Psoas muscle (tissue), 8 donors: ENCODE data around the gene RPL12. TPM values are rescaled to one million over a fixed set of nuclear protein-coding genes. Genes with fewer than 3 reads are reported as not detected.

Experiments used
- ATAC-seq, 4 donors: fragments of 200-7000 bp; cut with Tn5 transposase; one replicate each; pipeline ENCODE4 v1.9.1; 2020; ENCODE audit warnings: moderate library complexity in 3 of 4, mild to moderate bottlenecking in 2 of 4
- DNase-seq, 2 donors: peaks; one replicate each; pipeline ENCODE4 v3.0.0-alpha.2; 2020
- H3K27ac ChIP-seq: fragments of 200-600 bp; one replicate; pipeline ENCODE4 v1.8.0; 2022
- H3K27me3 ChIP-seq, 3 donors: fragments of 200-600 bp in 1 of 3; one replicate each; pipeline versions ENCODE4 v1.6.1 to v1.8.0; 2013 to 2022; ENCODE audit warnings: low read length in 2 of 3, mild to moderate bottlenecking in 2 of 3, moderate library complexity in 1 of 3; ENCODE audit not compliant: insufficient read depth in 3 of 3
- H3K36me3 ChIP-seq, 2 donors: fragments of 200-600 bp in 1 of 2; one replicate each; pipeline versions ENCODE4 v1.6.1 to v1.8.0; 2013 to 2022; ENCODE audit warnings: low read depth in 1 of 2, mild to moderate bottlenecking in 1 of 2, moderate library complexity in 1 of 2; ENCODE audit not compliant: insufficient read depth in 1 of 2
- H3K4me1 ChIP-seq: fragments of 200-600 bp; one replicate; pipeline ENCODE4 v1.8.0; 2022
- H3K4me3 ChIP-seq: fragments of 200-600 bp; one replicate; pipeline ENCODE4 v1.8.0; 2022; ENCODE audit warnings: mild to moderate bottlenecking
- H3K9me3 ChIP-seq: fragments of 200-600 bp; one replicate; pipeline ENCODE4 v1.8.0; 2022
- WGBS, 3 donors: extraction: QIAGEN DNeasy Blood & Tissue Kit; methylation state at CpG; one replicate each; pipeline versions ENCODE4 v1.1.6 to v1.1.7; 2013; 5-methylcytosine and 5-hydroxymethylcytosine counted together
- intact Hi-C, 2 donors: fragments of 100-400 bp; cut with DNase I; formaldehyde crosslinking; loops; one replicate each; pipeline versions ENCODE4 v1.11.0 to v1.14.2; 2022
- polyA plus RNA-seq, 3 donors: library from polyadenylated mRNA; stranded (reverse); fragments of 200-250 nt; gene quantifications; one replicate each; pipeline ENCODE4 v1.2.3, GENCODE V29; 2013
- total RNA-seq, 4 donors: library from RNA; stranded (reverse); fragmentation: NEBNext Ultra II Directional in 2 of 4; extraction: Animal tissue kit (Norgen Biotek cat#: 25700) in 2 of 4; gene quantifications; one replicate each; pipeline versions ENCODE4 v1.2.1 to v1.2.4, GENCODE V29; 2021 to 2023
- TF ChIP-seq, protein P1 (sequence below): fragments of 200-600 bp; IDR thresholded peaks from one replicate; pipeline ENCODE4 v1.8.0; 2022; ENCODE audit warnings: antibody characterized with exemption
- donor health status: healthy with polysubstance abuse.
- donor health status: DM: no; HTN: no; CAD: no; lungs with moderate emphysema.
- donor health status: Bipolar disorder and iron deficiency.
- donor health status: healthy.
- donor health status: DM: yes; HTN: yes; CAD: no.
- donor health status: DM: no; HTN: no; CAD: no.
- donor health status: DM: no; HTN: no; CAD: no.
- donor health status: DM: yes; HTN: yes; CAD: no.

RPL12 gene
- total and polyA plus RNA-seq, 7 donors = 748 to 2,317 (median 1,111) TPM

DNA sequence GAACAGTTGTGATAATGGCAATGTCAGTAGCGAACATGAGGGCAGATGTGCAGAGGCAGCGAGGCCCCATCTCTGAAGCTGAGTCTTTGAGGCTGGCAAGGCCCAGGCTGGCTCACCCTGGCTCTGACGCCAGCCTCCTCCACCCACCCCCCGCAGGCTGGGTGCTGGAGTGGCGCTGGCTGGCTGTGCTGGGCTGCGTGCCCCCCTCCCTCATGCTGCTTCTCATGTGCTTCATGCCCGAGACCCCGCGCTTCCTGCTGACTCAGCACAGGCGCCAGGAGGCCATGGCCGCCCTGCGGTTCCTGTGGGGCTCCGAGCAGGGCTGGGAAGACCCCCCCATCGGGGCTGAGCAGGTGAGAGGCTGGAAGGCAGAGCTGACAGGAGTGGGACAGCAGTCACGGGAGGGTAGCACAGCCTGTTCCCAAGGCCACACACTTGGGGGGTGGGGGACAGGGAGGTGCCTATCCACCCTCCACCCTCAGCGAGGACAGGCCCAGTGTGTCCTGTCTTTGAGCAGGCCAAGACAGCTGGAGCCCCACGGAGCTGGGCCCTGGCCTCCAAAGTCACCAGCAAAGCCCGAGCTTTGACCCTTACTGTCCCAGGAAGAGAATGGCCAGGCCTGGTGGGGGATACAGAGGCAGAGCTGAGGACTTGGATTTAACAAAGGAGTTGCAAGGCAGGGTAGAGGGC, 48.7 kb downstream of the RPL12 start:
- Histone ChIP-seq H3K4me1 (peaks cover 13% of the 10 kb centered on the region), H3K9me3 (no peaks in the 10 kb centered on the region), H3K27ac (no peak overlapping the region), H3K36me3 (peaks cover 0 to 66% of the 10 kb centered on the region in 2 donors), H3K27me3 (no peaks in the 10 kb centered on the region), H3K4me3 (no peak overlapping the region)
- intact Hi-C loops = no loop called here
- DNase-seq = no peak
- TF ChIP-seq, protein P1, sequence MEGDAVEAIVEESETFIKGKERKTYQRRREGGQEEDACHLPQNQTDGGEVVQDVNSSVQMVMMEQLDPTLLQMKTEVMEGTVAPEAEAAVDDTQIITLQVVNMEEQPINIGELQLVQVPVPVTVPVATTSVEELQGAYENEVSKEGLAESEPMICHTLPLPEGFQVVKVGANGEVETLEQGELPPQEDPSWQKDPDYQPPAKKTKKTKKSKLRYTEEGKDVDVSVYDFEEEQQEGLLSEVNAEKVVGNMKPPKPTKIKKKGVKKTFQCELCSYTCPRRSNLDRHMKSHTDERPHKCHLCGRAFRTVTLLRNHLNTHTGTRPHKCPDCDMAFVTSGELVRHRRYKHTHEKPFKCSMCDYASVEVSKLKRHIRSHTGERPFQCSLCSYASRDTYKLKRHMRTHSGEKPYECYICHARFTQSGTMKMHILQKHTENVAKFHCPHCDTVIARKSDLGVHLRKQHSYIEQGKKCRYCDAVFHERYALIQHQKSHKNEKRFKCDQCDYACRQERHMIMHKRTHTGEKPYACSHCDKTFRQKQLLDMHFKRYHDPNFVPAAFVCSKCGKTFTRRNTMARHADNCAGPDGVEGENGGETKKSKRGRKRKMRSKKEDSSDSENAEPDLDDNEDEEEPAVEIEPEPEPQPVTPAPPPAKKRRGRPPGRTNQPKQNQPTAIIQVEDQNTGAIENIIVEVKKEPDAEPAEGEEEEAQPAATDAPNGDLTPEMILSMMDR = no peak
- ATAC-seq = no peak
- WGBS, 3 donors = 82 to 87% (median 84%) methylated on average over 18 of the region's 18 CpGs

DNA sequence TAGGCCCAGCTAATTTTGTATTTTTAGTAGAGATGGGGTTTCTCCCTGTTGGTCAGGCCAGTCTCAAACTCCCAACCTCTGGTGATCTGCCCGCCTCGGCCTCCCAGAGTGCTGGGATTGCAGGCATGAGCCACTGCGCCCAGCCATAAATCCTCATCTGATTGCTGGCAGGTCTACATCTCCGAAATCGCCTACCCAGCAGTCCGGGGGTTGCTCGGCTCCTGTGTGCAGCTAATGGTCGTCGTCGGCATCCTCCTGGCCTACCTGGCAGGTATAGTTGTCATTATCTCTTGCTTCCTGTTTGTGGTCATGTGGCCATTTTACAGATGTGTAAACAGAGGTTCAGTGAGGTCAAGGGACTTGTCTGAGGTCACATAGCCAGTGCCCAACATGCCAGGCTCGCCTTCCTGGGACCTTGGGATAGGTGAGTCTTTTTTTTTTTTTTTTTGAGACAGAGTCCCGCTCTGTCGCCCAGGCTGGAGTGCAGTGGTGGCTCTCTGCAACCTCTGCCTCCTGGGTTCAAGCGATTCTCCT, 51.4 kb downstream of the RPL12 start:
- WGBS, 3 donors = 95 to 96% (median 96%) methylated on average over 14 of the region's 14 CpGs
- Histone ChIP-seq H3K36me3 (peaks cover 0 to 47% of the 10 kb centered on the region in 2 donors), H3K4me1 (peaks cover 13% of the 10 kb centered on the region), H3K4me3 (no peak overlapping the region), H3K27ac (no peak overlapping the region), H3K27me3 (no peaks in the 10 kb centered on the region), H3K9me3 (no peaks in the 10 kb centered on the region)
- intact Hi-C loops = loop anchor here (5.0 to 10.0 kb wide), 2 partner anchors 115 to 183 kb away; no protein-coding TSS in a partner anchor
- no peak for ATAC-seq
- TF ChIP-seq, protein P1 = no peak
- no peak for DNase-seq

DNA sequence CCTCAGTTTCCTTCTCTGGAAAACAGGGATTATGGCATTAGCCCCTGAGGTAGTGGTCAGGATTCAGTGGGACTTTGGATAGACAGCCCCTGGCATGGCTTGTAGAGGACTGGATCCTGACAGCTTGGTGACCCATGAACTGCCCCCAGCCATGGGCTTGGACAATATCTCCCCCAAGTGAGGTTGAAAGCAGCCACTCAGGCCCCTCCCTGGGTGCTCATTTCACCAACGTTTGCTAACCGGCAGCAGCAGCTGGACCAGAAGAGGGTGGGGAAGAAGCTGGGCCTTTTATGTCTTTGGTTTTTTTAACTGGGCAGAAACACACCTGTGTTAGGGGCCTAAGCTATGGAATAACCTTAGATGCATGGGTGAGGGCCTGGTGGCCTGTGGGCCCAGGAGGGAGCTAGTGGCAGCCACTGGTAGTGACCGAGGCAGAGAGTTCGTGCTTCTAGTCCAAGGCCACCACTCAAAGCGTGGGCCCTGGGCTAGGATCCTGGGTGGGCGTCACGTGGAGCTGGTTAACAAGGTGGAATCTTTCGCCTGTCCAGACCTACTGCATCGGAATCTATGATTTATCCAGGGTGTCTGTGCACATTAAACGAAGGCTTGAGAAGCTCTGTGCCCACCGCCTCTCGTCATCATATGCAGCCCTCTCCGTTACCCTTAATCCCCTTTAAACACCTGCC, 52.3 kb downstream of the RPL12 start:
- Histone ChIP-seq H3K4me1 (peaks cover 13% of the 10 kb centered on the region), H3K4me3 (peak overlapping the region; percentile 94), H3K27me3 (no peaks in the 10 kb centered on the region), H3K9me3 (no peaks in the 10 kb centered on the region), H3K36me3 (peaks cover 0 to 37% of the 10 kb centered on the region in 2 donors), H3K27ac (no peak overlapping the region)
- WGBS, 3 donors = 82 to 88% (median 83%) methylated on average over 13 of the region's 13 CpGs
- ATAC-seq (no peak), DNase-seq (no peak)
- TF ChIP-seq, protein P1 = no peak
- intact Hi-C loops = loop anchor here (5.0 to 10.0 kb wide), 2 partner anchors 114 to 182 kb away; no protein-coding TSS in a partner anchor

DNA sequence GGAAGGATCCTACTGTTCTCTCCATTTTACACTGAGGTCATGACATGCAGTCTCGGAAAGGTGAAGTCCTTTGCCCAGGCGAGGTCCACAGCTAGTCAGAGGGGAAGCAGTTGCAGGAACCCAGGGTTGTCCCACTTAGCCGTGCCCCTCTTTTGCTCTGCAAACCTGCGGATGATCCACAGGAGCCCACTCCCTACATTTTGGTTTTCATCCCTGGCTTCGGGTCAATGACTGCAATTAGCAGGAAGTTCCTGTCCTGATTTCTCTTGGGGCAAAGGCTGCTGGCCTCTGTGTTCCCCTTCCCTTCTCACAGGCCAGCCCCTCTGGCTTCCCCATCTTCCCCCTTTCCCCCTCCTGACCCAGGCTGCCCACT, 52.9 kb downstream of the RPL12 start:
- DNase-seq = no peak
- intact Hi-C loops = loop anchor here (5.0 to 10.0 kb wide), 2 partner anchors 113 to 181 kb away; no protein-coding TSS in a partner anchor
- Histone ChIP-seq H3K27ac (peak overlapping the region; percentile 89), H3K27me3 (no peaks in the 10 kb centered on the region), H3K4me3 (peak overlapping the region; percentile 94), H3K36me3 (peaks cover 0 to 32% of the 10 kb centered on the region in 2 donors), H3K9me3 (no peaks in the 10 kb centered on the region), H3K4me1 (peaks cover 13% of the 10 kb centered on the region)
- ATAC-seq = no peak
- 48 to 67% (median 49%) methylated on average over 5 of the region's 5 CpGs for WGBS, 3 donors
- TF ChIP-seq, protein P1 = no peak

Other genes with a start within 250 kb of the RPL12 start
- 1 to 10 TPM; 2.2 to 4.8 (median 3.1) TPM for gene GARNL3, start 186.6 kb downstream of the RPL12 start, total RNA-seq
- gene GARNL3, start 186.6 kb downstream of the RPL12 start, polyA plus RNA-seq = 1 to 10 TPM; 1.2 to 1.9 (median 1.7) TPM
- 10 to 100 TPM; 15.8 to 18.7 (median 16.3) TPM for gene SLC2A8, start 54.2 kb downstream of the RPL12 start, total RNA-seq
- 10 to 100 TPM; 13.2 to 20.3 (median 19.0) TPM for gene SLC2A8, start 54.2 kb downstream of the RPL12 start, polyA plus RNA-seq
- gene ZNF79, start 27.0 kb downstream of the RPL12 start, total RNA-seq = 10 to 100 TPM in 2 of 4 donors, 1 to 10 TPM in 2; 4.4 to 10.7 (median 9.1) TPM
- 1 to 10 TPM; 2.7 to 6.0 (median 2.8) TPM for gene ZNF79, start 27.0 kb downstream of the RPL12 start, polyA plus RNA-seq
- 10 to 100 TPM in 3 of 4 donors, 1 to 10 TPM in 1; 8.3 to 17.7 (median 13.8) TPM for gene LRSAM1, start 104 bp upstream of the RPL12 start, total RNA-seq
- 10 to 100 TPM; 11.1 to 17.1 (median 11.6) TPM for gene LRSAM1, start 104 bp upstream of the RPL12 start, polyA plus RNA-seq
- 10 to 100 TPM in 2 of 4 donors, 1 to 10 TPM in 2; 6.1 to 12.3 (median 8.9) TPM for gene STXBP1, start 160.9 kb upstream of the RPL12 start, total RNA-seq
- 1 to 10 TPM; 2.8 to 6.7 (median 3.2) TPM for gene STXBP1, start 160.9 kb upstream of the RPL12 start, polyA plus RNA-seq